NCI-H774 (cell line): ENCODE data around the gene WIPF2.
"Not testable (repeated sequence)": the region's sequence is repeated elsewhere in the genome, so short reads cannot be mapped to it uniquely, and the experiment has no call there.

Source experiments
- DNase-seq: peaks from one replicate; lab custom pipeline; 2025; lab: John Stamatoyannopoulos, UW

The WIPF2 gene

DNA sequence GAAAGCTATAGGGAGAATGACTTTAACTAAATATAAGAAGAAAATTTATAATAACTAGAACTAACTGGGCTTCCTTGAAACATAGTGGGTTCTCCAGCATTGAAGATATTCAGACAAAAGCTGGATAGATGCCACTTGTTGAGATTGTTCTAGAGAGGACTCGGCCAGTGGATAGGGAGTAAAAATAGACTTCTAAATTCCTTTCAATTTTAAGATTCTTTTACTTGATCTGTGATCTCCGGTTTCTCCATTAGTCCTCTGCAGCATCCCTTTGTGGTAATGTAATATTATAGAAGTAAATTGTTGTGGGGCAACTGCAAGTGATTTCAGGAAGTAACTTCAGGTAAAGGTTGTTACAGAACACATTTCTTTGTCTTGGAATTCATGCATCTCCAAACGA is 79.6 kb downstream of the WIPF2 start:
- no peak for DNase-seq

DNA sequence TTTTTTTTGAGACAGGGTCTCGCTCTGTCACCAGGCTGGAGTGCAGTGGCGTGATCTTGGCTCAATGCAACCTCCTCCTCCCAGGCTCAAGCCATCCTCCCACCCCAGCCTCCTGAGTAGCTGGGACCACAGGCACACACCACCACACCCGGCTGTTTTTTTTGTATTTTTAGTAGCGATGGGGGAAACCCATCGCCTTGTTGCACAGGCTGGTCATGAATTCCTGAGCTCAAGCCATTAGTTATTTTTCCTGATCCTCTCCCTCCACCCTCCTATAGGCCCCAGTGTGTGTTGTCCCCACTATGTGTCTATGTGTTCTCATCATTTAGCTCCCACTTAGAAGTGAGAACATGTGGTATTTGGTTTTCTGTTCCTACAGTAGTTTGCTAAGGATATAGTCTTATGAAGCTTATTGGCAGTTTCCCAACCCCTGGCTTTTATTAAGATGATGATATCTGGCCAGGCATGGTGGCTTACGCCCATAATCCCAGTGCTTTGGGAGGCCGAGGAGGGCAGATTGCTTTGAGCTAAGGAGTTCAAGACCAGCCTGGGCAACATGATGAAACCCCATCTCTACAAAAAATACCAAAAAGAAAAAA is 80.2 kb downstream of the WIPF2 start:
- DNase-seq, result not testable (repeated sequence)

DNA sequence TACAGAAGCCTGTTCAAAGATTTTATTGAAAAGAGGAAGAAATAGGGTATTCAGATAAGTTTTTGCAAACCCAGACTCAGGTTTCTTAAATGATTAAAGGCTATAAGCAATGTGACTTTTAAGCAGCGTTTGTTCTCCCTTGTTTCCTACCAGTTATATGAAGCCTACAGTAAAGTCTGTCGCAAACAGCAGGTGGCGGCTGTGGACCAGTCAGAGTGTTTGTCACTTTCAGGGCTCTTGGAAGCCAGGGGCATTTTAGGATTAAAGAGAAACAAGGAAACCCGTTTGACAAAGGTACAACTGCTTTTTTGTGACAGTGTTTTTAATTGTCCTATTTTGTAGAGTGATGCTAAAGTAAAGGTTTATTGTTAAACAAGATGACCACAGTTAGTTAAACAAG is 82.2 kb downstream of the WIPF2 start:
- DNase-seq, result no peak

DNA sequence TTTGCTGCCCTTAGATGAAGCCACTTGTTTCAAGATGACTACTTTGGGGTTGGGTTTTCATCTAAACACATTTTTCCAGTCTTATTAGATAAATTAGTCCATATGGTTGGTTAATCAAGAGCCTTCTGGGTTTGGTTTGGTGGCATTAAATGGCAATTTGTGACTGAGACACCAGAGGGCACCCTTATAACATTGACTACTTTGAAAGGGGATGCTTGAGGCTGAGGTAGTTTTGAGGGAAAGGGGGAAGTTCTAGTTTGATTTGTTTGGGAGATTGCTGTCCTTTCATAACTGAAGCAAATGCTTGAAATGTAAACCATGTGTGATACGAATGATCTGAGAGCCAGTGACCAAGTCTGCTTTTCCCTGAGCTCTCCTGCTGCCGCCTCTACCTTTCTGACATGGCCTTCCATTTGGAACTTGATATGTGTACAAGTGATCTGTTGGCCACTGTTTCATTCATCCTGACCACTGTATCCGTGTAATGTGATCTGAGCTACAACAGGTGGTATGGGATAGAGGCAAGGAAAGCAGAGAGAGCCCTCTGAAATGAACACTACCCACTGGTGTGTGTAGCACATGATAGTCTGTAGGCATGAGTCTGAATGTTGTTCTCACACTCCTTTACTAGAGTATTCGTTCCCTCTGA is 84.0 kb downstream of the WIPF2 start:
- peak; percentile 15 for DNase-seq

DNA sequence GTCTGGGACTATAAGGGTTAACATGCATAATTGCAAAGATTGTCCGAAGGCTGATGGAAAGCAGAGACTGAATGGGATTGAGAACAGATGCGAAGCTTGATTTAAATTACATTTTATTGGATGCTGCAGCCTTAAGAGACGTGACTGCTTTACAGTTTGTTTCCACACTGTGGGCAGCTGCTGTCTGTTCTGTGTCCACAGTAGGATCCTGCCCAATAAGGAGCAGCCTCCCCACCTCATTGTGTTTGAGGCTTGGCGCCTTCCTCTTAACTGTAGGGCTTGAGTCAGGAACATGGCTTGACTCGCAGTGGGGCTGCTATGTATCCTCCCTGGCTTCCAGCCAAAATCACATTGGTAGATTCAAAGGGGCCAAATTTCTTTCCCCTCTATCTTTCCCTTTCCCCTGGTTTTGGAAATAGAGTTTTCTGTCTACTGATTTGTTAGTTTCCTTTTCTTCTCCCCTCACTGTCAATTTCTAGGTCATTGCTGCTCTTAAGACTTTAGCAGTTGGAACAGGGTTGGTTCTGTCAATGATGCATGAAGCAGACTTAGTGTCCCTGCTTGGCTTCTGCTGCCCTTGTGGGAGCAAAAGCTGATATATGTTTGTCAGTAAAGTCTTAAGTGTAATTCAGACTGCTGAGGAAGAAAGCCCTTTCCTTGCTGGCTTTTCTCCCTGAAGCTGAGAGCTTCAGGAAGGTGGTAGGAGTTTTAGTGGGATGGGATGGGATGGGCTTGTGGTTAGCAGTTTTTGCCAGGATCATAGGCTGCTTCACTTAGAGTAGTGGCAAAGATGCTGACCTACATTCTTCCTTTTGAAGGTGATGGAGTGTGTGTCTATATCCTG is 84.8 kb downstream of the WIPF2 start:
- no peak for DNase-seq

DNA sequence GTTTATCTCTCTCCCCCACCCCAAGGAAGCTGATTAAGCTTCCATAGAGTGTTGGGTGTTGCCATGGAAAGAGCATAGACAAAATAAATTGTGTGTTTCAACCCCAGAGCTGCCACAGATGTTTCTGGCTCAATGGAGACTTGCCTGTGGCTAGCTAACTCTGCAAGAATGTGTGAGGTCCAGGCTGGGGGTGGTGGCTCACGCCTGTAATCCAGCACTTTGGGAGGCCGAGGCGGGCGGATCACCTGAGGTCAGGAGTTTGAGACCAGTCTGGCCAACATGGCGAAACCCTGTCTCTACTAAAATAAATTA is 85.4 kb downstream of the WIPF2 start:
- not testable (repeated sequence) for DNase-seq

DNA sequence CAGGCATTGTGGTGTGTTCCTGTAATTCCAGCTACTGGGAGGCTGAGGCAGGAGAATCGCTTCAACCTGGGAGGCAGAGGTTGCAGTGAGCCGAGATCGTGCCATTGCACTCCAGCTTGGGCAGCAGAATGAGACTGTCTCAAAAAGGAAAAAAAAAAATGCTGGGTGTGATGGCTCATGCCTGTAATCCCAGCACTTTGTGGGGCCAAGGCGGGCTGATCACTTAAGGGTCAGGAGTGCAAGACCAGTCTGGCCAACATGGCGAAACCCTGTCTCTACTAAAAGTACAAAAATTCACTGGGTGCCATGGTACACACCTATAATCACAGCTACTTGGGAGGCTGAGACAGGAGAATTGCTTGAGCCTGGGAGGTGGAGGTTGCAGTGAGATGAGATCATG is 85.8 kb downstream of the WIPF2 start:
- not testable (repeated sequence) for DNase-seq

DNA sequence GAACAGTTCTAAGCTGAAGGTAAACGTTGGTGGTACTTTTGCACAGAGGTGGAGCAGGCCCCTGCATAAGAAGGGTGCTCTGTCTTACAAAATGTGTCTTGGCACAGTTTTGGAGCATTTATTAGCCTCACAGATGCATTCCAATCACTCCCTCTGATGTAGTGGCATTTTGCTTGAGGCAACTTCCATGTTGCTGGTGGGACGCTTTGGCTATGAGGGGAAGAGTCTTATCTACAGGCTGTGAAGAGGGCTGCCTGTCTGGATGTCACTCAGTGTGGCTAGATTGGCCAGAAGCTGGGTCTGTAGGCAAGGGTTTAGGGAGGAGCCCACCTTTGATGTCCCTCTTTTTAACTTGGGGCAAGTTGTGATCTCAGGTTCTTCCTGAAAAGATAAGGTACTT is 87.3 kb downstream of the WIPF2 start:
- no peak for DNase-seq

DNA sequence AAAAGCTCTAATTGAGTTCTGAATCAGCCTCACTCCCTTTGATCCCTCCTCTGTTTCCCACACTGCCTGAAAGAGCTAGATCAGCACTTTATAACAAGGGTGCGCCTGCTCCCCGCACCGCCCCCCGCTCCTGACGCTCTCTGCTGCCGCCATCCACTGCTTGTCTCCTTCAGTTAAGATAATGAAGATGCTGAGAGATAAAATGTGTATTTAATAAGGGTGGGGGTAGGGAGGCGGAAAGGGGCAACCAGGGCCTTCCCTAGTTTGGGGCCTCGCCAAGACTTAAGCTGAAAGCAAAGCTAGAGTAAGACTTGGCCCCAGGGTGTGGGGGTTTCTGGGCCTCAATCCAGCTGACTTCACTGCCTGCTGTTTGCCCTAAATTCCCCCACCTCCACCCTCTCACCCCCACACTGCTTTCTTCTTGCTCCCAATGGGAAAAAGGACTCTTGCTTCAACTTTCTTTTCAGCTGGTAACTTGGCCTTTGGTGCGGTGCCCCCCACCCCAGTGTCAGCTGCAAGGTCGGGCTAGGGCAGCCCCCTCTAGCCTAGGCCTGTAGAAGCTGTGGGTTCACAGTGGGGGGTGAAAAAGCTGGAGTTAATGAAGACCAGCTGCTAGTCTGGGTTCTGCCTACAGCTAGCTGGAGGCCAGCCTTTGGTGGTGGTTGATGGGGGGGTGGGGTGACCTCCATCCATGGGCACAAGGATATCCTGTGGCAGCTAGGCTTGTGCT is 88.1 kb downstream of the WIPF2 start:
- DNase-seq, result no peak

DNA sequence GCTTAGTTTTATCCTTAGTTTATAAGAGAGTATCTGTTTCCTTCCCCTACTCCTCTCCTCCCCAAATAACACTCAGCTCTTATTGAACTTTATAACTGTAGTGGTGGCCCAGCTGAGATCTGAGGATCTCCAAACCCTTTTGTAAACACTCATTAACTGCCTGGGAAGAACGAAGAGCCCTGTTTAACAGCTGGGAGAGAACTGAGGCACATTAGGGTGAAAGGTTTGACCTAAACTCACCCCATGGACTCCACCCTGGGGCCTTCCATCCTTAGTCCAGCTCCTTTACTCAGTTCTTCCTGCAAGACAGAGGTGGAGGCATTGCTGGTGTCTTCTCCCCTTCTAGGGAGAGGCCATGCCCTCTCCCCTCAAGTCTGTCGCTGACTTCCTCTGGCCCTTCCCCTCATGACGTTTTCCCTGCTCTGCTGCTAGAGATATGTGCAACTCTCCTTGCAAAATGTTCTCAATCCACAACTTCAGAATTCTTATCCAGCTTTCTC is 88.7 kb downstream of the WIPF2 start:
- DNase-seq, result no peak

DNA sequence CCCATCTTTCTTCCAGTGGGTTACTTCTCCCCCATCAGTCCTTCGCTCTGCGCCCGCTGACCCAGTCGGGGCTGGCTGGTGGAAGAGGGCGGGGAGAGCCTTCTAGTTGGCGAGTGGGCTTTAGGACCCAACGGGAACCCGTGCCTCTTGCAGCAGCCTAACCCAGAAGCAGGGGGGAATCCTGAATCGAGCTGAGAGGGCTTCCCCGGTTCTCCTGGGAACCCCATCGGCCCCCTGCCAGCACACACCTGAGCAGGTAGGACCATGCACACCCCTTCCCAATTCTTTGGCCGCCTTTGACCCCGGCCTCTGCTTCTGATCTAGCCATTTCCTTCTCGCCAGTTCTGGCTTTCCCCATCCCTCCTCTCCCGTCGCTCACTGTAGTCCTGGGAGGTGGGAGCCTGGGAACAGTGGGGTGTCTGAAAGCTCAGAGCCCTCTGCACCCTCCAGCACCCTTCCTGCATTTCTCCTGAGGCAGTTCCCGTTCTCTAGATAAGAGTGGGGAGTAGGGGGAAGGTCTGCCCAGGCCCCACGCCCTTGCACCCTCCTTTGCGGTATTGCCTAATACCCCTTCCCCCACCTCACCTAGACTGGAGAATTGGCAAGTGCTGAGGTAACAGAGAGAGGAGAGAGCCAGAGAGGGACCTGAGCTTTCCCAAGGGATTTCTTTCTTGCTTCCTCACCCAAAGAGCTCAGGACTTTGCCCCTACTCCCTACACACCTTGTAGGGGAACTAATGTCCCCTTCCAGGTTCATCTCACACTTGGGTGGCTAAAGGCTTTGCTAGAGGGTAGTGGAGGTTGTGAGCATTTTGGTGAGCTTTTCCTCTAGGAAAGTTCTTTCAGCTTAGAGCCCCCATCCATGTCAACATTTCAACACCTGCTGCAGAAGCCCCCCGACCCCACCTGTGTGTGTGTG is 90.2 kb downstream of the WIPF2 start, which contains the start of gene RARA:
TSS of gene RARA (plus strand) at position 150 of the 918 bp plus-strand sequence. CDS start 22,039 bp downstream, outside the sequence.
- no peak for DNase-seq

DNA sequence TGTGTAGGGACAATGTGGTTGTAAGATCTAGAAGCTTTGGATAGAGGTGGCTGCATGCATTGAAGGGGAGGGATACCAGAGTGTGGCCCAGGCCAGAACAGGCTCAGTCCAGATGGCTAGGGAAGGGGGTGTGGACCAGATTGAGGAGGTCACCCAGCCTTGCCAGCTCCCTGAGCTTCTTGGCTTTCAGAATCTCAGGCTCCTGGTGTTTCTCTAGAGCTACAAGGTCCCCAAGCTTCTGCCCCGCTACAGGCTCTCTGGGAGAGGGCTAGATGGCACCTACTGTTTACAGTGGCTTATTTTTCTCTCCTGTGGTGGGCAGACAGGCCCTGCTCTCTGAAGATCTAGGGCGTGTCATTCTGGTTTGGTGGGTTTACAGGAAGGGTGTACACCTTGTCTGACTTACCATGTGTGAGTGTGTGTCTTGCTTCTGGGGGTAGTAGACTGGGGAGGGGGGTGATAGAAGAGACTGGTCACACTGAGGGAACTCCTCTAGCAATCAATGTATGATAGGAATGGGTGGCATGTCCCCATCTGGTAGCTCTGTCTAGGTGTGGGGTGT is 90.9 kb downstream of the WIPF2 start:
- DNase-seq, result no peak

DNA sequence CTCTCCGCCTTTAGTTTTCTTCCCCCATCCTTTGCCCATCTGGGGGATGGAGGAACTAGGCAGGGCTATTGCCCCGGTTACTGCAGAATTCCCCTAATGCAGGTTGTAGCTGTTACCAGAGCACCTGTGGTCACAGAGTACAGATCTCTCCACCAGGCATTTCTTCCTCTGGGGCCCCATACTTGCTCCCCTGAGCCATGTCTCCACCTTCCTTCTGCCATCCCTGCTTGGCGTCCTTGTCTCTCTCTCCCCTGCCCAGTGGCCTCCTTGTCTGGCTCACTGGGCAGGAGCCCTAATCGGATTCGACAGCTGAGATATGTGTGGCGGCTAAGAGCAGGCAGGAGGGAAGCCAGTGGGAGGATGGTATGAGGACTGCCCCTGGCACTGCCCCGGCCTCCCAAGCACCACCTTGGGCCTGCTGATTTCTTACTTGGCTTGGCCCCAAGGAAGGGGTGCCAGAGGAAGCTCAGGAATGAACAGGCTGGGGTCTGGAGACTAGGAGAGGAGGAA is 91.8 kb downstream of the WIPF2 start:
- no peak for DNase-seq

DNA sequence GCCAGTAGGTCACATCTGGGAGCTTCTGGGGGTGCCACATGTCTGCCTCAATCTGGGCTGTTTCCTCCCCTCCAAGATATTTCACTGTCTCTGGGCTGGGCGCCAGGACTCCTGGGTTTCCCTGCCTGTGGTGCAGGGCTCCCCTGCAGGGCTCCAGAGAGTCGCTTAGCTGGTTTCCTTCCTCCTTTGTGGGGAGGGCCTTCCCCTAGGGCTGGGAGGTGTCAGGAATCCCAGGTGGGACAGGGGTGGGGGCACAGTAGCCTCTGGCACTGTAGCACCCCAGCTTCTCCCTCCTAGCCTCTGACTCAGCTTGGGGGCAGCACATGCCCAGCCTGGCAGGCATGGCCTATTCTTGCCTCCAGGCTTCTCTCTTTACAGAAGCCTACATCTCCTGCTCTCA is 92.5 kb downstream of the WIPF2 start:
- no peak for DNase-seq

DNA sequence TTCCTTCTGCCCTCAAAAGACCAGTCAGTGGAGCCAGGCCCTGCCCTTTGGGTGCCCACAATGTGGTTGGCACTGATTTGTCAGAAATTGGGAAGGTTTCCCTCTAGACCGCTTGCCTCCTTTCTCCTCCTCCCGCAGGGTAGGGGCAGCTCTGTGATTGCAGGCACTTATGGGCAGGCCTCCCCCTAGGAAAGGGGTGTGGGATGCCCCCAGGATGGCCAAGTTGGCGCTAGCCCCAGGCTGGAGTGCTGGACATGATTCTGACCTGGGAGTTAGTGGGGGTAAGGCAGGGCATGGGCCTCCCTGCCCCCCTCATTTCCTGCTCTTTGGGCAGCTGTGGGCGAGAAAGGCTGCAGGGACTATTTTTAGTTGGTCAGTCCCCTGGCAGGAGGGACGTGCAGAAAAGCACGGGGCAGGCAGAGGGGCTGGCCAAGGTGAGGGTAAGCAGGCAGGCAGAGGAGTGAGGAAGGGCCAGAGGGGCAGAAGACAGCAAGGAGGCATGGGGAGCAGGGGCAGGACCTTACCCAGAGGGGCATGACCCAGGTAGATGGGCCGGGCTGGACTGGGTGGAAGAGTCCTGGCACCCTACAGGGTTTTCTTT is 93.1 kb downstream of the WIPF2 start:
- no peak for DNase-seq

DNA sequence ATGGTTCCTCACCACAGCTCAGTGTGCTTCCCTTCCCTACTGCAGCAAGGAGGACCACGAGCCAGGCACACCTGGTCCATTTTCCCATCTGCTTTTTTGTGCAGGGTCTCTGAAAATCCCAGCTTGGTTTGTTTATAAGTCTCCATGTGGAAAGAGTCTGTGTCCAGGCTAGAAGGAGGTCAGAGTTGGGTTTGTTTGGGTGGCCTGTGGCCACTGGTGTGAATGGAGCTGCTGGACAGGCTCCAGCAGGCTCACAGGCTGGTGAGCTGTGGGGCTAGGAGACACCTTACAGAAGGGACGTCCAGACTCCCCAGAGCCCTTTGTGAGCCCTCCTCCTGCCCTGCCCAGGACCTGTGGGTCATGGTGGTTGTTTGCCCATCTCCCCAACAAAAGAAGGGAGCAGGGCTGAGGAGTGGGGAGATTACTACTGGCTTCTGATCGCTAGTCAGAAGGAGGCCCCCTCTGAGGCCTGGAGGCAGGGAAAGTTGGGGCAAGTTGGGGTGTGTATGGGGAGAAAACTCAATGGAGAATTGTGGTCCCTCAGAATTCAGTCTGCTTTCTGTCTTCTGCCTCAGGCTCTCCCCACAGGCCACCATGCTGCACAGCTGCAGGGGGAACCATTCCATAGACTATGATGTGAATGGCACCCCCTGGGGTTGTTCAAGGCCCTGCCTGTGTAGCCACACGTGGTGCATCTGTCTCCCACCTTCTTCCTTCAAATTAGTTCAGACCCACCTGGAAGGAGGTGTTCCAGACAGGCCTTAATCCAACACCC is 94.0 kb downstream of the WIPF2 start:
- DNase-seq, result no peak

DNA sequence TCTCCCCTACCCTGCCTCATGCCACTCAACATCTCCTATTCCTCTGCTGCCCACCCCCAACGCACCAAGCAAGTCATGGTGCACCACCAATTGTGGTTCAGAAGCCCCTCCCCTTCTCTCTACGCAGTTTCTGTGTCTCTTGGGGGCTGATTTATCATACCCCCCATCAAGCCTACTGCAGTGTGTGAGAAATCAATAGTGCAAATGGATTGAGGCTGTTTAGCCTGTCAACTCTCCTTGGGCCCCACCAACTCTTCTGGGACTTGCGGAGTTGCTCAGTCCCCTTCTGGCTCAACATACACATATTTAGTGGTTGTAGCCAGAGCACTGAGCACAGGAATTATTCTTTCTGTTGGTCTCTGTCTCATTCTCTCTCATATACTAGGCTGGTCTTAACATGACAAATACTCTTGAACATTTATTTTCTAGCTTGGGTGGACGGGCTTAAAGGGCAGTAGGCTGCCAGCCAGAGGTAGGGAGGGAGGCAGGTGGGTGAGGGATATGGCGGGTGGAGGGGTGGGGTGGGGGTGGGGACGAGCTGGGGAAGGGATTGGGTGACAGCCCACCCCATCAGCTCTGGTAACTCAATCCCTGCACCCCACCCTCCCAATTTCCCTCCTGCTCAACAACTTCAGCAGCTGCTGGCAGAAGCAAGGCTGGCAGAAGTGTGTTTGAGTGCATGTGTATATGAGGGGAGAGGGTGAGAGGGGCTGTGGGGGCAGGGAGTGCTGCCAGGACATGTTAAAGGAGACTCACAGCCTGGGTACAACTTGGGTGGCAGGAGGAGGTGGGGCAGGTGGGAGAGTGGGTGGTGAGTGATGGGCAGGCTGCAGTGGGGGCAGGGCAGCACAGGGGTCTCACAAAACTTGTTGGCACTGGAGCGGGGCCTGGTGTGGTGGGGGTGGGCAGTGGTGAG is 94.8 kb downstream of the WIPF2 start:
- DNase-seq, result no peak

DNA sequence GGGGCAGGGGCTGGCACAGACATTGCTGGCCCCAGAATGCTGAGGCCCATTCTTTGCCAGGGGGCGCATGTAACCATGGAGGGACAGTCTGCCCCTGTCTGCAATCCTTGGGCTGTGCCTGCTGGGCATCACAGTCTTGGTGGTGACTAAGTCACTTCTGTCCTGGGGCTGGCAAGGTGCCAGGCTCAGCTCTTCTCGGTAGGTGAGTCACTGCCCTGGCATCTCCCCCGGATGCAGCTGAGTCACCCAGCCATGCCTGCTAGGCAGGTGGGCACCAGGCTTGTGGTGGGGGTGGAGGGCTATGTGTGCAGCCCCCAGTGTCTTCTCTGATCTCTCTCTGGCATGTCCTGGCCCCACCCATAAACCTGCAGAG is 95.5 kb downstream of the WIPF2 start:
- peak; percentile 81 for DNase-seq

DNA sequence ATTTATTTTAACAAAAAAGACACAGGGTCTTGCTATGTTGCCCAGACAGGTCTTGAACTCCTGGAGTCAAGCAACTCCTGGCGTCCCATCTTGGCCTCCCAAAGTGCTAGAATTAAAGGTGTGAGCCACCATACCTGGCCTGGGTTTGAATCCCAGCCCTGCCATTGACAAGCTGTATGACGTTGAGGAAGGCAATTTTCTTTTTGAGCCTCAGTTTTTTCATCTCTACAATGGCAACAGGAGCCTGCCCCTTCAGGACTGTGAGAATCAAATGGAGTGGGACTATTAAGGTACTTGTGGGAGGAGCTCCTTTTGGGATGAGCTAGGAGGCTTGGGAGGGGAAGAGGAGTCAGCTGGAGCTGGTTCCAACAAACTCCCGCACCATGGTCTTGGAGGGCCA is 96.1 kb downstream of the WIPF2 start:
- DNase-seq, result no peak
